Uterus (tissue), 2 donors: Measurements from ENCODE around the gene VWA8.

ENCODE experiments used
- POLR2A ChIP-seq, 2 donors: fragments of 450-650 bp; IDR thresholded peaks; one replicate each; pipeline ENCODE4 v1.6.1; 2016; ENCODE audit warnings: antibody characterized with exemption in 2 of 2, mild to moderate bottlenecking in 1 of 2, moderate library complexity in 1 of 2
- TF ChIP-seq, protein P1 (sequence below), 4 experiments: fragments of 200-600 bp in 2 of 4; fragments of 450-650 bp in 2 of 4; sonication (generic) in 2 of 4; IDR thresholded peaks; one replicate each; pipeline ENCODE4 v1.5.1; 2016 to 2019; ENCODE audit warnings: antibody characterized with exemption in 4 of 4, mild to moderate bottlenecking in 2 of 4, moderate library complexity in 1 of 4

DNA sequence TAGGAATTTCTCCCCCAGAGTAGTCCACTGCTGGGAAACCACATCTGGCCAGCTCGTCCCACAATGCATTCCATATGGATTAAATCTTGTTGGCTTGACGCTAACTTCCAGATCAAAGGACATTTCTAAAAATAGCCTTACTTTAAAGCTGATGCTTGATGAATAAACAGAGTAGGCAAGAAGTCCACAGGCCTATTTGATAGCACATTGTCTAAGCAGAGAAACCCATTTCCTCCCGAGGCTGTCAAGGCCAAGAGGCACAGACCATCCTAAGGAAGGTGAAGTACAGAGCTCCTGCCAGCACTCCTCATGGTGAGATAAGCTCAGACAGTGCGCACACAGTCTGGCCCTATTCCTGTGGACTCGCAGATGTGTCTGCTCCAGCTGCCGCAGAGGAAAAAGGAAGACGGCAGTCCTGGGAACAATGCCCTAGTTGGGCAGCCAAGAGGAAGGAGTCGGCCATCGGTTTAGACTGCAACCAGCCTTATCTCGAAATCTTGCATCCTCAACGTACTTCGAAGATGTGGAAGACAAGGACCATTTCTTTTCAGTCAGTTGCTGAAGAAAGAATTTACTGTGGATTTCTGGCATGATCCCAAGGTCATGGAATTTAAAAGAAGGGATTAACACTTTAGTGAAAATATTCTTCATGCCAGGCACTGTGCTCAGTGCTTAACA, 346.8 kb downstream of the VWA8 start:
- TF ChIP-seq, protein P1, sequence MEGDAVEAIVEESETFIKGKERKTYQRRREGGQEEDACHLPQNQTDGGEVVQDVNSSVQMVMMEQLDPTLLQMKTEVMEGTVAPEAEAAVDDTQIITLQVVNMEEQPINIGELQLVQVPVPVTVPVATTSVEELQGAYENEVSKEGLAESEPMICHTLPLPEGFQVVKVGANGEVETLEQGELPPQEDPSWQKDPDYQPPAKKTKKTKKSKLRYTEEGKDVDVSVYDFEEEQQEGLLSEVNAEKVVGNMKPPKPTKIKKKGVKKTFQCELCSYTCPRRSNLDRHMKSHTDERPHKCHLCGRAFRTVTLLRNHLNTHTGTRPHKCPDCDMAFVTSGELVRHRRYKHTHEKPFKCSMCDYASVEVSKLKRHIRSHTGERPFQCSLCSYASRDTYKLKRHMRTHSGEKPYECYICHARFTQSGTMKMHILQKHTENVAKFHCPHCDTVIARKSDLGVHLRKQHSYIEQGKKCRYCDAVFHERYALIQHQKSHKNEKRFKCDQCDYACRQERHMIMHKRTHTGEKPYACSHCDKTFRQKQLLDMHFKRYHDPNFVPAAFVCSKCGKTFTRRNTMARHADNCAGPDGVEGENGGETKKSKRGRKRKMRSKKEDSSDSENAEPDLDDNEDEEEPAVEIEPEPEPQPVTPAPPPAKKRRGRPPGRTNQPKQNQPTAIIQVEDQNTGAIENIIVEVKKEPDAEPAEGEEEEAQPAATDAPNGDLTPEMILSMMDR (IDR thresholded peaks at IDR 0.05), result no peak
- no peak for TF ChIP-seq POLR2A (IDR thresholded peaks at IDR 0.05)
